Stimulated activated CD4-positive, alpha-beta T cell treated with anti-CD3 and anti-CD28 coated beads, Interleukin-2, amount 100 ng/mL, for 48 hours (primary cell): ENCODE results near the gene MORN4.
"Not testable (repeated sequence)": the region's sequence is repeated elsewhere in the genome, so short reads cannot be mapped to it uniquely, and the experiment has no call there.

Experiments
- DNase-seq, 2 donors: peaks; one replicate each; pipeline ENCODE4 v3.0.0-alpha.2; 2020

MORN4 gene

DNA sequence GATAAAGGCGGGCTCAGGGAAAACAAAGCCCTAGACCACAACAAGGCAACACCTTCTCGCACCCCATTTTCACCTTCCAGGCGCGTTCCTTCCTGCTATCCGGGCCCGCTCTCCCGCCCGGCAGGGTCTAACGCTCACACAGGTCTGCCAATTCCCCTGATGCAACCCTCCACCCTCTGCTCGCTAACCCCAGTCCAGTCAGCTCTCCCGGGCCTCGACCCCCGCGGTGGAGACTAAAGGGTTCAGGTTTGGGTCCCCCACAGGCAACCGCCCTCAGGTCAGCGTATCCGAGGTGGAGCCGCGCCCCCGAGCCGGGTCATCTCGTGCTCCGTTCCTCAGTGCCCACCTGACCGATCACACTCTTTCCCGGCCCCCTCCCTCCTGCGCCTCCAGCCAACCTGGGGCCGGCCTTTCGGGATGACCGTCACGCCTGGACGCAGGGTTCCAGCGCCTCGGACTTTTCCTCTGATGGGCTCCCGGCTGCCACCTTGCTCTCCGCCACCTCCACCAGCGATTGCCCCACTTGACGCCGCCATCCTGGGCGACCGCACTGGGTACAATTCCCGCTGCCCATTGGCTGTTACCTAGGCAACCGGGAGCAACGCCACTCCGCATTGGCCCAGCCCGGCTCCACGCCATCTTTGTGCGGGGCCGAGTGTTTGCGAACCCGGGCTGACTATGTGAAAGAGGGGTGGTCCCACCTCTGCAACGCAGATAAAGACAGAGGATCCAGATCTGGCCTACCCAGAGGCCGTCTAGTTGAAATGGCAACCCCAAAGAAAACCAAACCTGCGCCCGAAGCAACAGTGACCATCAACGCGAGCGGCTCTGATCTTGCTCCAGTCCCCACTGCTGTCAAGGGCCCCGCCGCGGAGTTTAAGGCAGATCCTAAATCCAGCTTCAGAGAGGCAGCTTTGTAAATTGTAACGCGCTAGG, at the start of gene MORN4:
Gene MORN4 (minus strand): TSS at position 552 of the 936 bp plus-strand sequence. CDS start 13,847 bp downstream, outside the sequence.
- DNase-seq, result peak; percentile 86 to 87

DNA sequence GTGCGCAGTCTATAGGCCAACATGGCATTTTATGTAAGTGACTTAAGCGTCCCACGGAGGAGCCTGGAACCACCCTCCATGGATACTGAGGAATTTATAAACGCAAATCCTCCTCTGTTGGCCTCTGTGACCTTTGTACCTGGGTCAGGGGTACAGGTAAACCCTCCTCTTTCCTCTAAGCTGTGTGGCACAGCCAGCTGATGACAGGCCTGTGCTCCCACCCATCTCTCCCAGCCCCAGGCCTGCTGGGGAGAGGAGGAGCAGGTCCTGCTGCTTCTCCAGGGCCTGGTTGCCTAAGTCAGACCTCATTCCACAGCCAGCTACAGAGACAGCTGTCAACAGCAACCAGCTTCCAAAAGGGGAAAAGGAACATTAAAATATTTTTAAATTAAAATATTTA, 48.7 kb upstream of the MORN4 start:
- DNase-seq, result no peak

DNA sequence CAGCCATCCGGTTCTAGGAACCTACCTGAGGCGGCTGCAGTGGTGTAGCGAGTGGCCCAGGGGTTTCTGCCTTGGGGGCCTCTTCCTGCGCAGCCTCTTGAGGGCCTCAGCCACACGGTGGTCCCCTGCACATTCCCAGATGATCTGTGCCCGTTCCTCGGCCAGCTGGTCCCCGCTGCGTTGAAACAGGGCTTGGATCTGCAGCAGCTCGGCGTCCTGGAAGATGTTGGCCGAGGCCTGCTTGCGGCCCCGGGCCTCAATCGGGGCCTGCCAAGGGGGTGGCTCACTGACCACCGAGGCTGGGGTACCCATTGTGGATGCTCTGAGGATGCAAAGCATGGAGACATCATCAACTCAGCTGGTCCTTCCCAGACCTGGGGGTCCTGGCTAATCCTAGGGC, 46.3 kb upstream of the MORN4 start:
- no peak for DNase-seq

DNA sequence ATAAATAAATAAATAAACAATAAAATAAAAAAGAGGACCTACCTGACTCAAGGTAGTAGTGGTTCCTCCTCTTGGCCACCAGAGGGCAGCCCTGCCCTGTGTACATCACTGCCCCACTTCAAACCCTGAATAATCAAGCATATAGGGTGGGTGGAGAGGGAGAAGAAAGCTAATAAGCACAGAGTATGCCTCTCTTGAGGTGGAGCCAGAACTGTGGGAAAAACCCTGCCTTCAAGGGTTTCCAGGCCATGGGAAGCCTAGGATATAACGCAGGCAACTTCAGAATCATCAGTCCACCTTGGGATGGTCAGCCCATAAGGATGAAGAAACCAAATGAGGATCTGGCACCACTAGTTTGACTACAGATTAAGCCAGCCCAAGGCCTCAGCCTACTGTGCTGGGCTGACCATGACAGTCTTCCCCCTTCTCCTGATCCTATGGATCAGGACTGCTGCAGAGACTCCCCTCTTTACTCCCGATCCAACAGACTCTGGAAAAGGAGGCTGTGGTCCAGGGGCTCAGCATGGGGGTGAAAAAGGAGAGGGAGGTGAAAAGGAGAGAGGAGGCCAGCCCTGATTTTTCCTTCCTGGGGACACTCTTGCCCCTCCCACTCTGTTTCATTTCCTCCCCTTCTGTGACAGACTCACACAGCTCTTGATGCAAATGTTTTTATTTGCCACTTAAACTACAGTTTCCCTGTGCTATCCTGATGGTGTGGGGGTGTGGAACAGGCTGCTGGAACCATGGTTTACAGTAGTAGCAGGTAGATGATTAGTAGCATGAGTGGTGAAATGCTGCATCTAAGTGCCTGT, 43.7 kb upstream of the MORN4 start:
- peak; percentile 26 to 32 for DNase-seq

DNA sequence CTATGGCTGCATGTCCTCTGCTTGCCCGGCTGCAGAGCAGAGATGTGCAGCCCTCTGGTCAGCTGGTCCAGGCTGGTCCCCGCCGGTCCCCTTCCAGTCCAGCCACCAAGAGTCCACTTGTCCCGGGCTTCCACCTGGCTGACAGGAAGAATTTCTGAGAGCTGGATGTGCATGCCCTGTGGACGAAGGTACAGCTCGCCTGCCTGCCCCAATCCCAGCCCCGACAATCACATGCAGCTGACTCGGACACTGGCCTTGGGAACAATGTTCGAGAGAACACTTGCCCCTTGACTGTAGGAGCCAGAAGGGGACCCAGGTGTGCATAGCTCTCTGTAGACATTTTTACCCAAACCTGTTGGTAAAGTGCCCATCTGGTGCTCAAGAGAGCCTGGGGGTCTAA, 41.9 kb upstream of the MORN4 start:
- DNase-seq, result no peak

DNA sequence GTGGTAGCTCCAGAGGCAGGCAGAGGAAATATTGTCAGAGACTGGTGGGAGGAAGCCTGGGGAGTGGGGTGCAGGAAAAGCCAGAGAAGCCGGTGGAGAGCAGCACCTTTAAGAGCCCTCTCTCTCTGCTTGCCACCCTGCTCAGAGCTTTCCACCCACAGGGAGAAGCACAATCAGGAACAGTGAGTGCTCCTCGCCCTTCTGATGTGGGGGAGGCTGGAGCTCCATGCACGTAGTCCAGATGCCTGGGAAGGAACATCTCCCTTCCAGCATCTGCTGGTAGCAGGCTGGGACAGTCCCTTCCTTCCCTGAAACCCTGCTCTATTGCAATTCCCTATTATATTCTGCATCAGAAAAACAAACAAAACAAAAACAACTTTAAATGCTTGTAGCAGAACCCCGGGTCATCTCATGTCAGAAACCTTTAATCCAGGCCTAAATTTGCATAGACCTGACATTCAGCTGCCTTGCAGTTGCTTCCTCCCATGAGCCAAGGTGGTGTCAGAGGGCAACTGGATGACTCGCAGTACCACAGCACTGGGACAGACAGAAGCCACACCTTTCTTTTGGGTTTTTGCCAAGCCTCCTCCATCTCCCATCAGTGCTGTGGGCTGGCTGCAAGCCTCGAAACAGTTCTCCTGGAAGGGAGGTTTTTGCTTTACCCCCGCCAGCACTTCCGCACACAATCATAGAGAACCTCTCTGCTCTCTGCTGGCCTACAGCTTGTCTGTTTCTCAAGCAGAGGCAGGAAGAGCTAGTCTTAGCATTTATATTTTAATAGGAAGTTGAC, 40.6 kb upstream of the MORN4 start:
- DNase-seq, result no peak

DNA sequence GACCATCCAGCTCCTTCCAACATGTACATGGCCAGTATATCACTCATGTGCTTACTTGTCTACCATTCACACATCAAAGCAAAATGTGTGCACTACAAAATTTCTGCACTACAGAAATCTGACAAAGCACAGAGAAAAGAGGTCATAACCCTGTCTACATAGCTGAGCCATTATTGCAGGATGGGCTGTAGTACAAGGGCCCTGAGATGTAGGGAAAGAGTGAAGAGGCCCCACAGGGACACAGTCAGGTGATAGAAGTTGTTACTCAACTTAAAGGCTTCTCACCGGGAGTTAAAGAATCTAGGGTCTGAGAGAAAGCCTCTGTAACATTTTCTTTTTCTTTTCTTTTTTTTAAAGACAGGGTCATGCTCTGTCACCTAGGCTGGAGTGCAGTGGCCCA, 36.3 kb upstream of the MORN4 start:
- DNase-seq, result no peak

DNA sequence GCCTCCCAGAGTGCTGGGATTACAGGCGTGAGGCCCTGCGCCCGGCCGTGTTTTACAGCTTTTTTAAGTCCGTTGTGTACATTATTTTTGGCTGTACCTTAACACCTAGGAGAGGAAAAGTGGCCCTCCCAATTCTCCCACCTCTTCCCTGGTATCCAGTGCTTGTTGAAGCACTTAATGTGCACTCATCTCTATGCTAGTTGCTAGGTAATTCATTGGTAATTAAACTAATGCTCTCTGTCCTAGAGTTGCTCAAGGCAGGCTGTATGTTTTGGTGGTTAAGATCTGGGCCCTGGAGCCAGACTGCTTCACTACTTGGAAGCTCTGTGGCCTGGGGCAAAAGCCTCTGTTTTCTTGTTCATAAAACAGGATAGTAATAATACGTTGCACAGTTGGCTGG, 34.2 kb upstream of the MORN4 start:
- no peak for DNase-seq

DNA sequence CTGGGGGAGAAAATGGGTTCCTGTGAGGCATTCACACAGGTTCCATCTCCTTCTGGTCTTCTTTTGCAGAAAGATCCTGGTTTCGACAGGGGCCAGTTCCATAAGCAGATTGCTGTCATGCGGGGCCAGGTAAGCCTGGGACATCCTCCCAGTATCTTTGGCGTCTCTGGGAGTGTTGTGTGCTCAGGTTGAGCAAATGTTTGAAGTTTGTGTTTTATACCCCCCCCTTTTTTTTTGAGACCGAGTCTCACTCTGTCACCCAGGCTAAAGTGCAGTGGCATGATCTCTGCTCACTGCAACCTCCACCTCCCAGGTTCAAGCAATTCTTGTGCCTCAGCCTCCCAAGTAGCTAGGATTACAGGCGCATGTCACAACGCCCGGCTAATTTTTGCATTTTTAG, 33.7 kb upstream of the MORN4 start:
- no peak for DNase-seq

DNA sequence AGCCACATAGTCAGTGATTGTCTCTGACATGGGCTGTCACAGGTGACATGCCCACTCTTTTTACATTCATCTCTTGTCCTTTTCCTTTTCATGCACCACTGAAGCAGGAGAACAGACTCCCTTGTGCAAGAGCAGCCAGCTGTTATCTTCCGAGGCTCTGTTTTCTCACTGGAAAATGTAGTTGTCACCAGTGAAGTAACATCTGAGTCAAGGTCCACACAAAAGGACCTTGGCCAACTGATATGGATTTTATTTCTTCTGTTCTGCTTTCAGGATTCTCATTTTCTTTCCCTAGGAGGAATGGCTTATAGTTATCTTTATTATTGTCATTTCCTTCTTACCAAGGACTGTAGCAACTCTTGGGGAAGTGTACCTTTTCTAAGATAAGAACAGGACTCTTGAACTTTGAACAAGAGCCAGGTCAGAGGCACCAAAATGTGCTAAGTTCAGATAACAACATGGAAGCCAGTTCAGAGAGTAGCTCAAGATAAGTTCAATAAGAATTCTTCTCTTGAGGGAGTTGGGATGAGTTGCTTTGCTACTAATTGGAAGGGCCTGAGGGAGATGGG, 31.1 kb upstream of the MORN4 start:
- no peak for DNase-seq

DNA sequence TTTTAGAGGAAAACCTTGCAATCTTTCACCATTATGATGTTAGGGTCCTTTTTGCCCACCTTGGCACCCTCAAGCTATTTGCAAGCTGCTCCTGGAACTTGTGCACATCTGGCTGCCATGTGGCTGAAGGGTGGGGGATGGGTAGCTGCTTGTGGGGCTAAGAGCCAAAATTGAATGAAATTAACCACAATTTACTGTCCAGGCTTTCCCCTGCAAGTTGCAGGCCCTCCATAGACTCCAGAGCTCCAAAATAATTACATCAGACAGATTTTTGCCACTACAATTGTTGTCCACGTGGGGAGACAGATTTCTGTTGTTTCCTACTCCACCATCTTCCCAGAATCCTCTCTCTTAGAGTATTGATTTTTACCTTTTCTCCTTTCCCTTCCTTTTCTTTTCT, 26.3 kb upstream of the MORN4 start:
- DNase-seq, result no peak

DNA sequence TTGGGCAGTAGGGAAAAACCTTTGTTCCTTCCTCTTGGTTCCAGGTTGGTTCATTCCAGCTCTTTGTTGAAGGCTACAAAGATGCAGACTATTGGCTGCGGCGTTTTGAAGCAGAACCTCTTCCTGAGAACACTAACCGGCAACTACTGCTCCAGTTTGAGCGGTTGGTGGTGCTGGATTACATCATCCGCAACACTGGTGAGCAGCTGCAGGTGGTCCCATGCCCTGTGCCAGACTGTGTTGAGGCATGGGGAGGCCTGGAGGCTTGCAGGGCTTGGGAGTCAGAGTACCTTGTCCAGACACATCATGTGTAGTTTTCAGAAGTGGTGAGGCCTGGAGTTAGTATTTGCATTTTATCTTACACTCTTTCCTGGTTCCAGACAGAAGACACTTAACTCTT, 23.5 kb upstream of the MORN4 start:
- DNase-seq, result no peak

DNA sequence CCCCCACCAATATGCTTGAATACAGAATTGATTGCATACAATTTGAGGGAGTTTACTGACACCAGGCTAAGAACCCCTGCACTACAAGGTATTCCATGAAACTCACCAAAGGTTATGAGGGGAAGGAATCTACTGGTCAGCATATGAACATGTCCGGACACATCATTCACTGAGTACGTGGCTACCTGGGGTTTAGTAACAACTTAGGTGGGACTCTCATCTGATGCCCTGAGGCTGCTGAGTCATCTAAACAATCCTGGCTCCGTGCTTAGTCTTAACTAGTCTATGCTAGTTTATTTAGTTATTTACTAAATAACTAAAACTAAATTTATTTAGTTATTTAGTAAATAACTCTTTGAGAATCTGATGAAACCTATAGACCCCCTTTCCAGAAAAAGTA, 18.5 kb upstream of the MORN4 start:
- no peak for DNase-seq

DNA sequence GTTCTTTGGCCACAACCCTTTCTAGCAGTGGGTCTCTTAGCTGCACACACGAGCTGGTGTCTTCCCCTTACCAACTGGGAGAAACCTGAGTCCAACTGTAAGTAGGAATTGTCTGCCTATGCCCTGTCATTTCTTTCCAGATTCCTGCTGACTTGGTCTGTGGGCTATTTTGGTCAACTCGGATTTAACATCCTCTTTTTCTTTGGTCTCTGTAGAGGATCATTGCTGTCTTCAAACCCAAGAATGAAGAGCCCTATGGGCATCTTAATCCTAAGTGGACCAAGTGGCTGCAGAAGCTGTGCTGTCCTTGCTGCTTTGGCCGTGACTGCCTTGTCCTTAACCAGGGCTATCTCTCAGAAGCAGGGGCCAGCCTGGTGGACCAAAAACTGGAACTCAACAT, 17.4 kb upstream of the MORN4 start:
- DNase-seq, result no peak

DNA sequence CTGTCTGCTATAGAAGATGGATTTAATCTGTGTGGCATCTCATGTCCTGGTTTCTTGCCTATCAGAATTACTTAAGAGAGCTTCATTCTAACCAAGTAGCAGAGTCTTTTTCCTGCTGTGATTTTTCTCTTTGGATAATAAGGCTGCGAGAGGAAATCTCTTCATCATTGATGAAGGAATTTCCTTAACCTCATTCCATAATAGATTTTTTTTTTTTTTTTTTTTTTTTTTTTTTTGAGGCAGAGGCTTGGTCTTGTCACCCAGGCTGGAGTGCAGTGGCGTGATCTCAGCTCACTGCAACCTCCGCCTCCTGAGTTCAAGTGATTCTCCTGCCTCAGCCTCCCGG, 16.1 kb upstream of the MORN4 start:
- DNase-seq, result not testable (repeated sequence)

DNA sequence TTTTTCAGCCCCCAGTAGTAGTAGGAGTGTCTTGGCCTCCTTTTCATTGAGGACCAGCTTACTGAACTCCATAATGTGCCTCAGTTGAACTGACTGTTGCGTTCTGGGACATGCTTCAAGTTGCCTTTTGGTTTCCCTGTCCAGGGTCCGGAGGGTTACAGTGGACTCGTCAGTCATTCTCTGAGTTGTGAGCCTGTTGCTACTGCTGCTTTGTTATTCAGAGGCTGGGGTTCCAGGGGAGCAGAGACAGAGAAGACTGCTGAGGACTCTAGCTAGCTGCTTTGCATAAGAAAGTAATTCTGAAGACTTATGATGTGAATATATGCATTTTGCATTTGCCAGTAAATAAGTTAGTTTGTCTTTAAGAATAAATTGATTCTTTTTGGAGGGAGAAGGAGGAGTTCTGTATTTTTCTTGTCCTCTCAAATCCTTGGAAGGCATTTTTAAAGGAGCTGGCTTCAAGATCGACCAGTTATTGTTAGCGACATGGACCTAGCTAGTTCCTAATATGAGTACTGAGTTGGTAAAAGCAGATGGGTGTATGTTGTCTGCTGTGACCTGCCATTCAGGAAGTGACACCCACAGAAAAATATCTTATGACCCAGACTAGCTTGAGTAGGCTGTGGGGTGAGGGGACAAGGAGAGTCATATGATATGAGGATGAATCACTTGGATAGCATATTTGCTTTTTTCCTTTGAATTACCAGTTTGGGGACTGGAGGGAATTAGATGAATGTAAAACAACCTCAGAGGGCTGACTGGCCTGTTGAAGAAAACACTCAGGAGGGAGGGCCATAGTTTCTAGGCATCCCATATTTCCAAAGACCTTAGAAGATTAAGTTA, 15.5 kb upstream of the MORN4 start:
- DNase-seq, result peak; percentile 13 to 19

DNA sequence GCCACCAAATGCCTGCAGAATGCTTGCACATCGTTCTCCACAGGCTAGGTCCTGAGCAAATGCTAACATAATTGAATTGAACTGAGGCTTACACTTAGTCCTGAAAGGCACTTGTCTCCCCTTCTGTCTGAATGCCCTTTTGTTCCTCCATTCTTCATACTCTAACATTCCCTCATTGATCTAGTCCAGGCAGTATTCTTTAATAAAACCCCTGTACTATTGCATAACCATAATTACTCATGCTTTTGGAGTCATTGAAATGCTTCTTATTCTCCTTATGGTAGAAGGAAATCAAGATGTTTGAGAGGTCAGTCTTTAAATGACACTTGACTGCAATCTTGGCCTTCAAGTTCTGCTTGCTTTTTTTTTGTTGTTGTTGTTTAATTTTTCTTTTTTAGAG, 14.3 kb upstream of the MORN4 start:
- no peak for DNase-seq

DNA sequence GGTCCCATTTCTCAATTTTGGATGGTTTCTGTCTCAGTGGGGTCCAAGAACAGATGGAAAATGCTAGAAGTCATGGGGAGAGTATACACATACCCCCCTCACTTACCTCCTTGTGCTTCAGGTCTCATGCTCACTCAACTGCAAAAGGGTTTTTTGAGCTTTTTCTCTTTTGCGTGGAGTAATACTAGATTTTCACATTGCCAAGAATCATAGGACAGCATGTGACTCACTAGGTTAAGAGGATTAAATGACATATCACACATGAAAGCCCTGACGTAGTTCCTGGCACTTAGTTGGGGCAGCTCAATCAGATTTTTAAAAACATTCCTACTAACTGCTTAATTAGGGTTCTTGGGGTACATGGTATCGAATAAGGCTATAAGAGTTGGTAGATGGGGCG, 11.6 kb upstream of the MORN4 start:
- no peak for DNase-seq

DNA sequence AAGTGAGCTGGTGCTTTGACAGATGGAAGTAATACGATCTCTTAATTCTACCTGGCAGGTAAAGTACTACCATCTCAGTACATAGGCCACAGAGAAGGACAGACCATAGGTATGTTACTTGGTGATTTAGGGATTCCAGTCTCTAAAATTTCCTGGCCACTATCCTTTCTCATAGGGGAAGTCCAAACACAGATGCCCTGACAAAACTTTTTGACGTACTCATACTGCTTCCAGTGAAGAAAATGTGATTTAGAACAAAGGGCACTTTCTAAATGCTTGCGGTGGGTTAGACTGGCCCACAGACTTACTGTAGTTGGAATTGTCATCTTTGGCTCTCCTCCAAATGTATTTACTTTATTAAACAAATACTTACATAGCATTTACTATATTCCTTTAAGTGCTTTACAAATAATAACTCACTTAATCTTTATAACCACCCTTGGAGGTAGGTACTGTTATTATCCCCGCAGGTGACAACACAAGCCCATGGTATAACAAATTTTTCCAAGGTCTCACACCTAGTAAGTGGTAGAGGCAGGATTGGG, 10.2 kb upstream of the MORN4 start:
- DNase-seq, result no peak

DNA sequence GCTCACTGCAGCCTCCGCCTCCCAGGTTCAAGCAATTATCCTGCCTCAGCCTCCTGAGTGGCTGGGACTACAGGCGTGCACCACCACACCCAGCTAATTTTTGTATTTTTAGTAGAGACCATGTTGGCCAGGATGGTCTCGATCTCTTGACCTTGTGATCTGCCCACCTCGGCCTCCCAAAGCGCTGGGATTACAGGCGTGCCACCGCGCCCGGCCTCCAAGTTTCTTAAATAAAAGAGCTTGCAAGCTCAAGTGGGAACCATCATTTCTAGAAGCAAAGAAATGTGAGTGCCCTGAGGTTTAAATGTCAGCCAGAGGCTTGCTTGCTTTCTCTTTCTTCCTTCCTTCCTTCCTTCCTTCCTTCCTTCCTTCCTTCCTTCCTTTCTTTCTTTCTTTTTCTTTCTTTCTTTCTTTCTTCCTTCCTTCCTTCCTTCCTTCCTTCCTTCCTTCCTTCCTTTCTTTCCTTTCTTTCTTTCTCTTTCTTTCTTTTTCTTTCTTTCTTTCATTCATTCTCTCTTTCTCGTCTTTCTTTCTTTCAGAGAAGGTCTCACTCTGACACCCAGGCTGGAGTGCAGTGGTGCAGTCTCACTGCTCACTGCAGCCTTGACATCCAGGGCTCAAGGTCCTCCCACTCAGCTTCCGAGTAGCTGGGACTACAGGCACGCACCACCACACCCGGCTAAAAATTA, 9.3 kb upstream of the MORN4 start:
- DNase-seq, result not testable (repeated sequence)
